GM18526 (cell line): Measurements from ENCODE around the gene IRF6.
A peak's percentile ranks its signal among the peaks of the same experiment; 100 is the strongest.

Experiments
- POLR2A ChIP-seq: IDR thresholded peaks from 3 replicates; pipeline ENCODE4 v1.6.1; 2011; ENCODE audit not compliant: insufficient read length; ENCODE audit errors: extremely low read depth

The IRF6 gene

GRCh38 chr1:209759829-209760359 lies 46.0 kb downstream of the IRF6 start:
- no peak for TF ChIP-seq POLR2A

GRCh38 chr1:209758400-209758799 lies 47.5 kb downstream of the IRF6 start:
- TF ChIP-seq POLR2A = no peak

GRCh38 chr1:209756615-209757445 lies 49.1 kb downstream of the IRF6 start:
- TF ChIP-seq POLR2A = peak; percentile 51

- TF ChIP-seq POLR2A = peak; percentile 67
These were observed 49.9 kb downstream of the IRF6 start, which contains the start of gene TRAF3IP3 for GRCh38 chr1:209755926-209756614. Gene TRAF3IP3, plus strand, starts transcription at chr1:209756053. Its CDS starts 3,987 bp downstream, at chr1:209760040.

DNA sequence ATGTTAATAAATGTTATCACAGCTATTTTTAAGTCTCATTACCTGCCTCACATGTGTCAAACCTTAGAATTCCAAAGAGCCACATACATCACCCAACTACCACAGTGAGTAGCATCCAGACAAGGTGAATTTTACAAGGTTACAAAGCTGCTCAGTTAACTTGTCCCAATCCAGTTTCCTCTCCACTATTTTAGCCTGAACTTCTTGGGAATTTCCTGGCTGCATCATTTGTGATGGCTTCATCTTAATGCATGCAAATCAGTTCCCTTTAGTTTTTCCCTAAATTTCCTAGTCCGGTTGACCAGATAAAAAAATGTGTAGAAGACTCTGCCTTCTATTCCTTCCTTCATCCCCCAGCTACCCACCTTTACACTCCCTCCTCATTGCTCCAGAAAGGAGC lies 50.7 kb downstream of the IRF6 start:
- no peak for TF ChIP-seq POLR2A

GRCh38 chr1:209752890-209753289 lies 53.1 kb downstream of the IRF6 start:
- no peak for TF ChIP-seq POLR2A

GRCh38 chr1:209751627-209752231 lies 54.2 kb downstream of the IRF6 start:
- TF ChIP-seq POLR2A = no peak

DNA sequence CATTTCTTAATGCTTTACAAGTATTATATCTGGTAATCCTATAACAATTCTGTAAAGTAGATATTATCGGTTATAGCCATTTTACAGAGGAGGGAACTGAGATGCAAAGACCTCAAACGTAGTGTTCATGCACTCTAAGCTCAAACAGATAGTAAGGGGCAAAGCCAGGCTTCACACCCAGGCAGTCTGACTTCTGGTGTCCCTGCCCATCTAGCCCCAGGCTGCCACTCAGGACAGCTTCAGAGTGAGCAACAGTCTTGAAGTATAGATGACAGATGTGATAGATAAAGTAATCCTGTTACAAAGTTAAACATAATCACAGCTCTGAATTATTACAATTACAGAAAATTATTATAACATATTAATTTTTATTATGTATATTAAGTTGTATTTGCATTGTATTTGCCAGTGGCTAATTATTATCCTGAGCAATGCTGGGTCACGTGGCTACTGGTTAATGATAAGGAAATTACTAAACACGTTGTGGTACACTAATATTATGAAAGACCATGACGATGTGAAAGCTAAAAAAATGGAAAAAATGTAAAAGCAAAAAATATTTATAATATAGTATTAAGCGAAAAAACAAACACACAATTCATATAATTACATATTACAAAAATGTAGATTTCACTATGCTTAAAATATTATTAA lies 56.1 kb downstream of the IRF6 start:
- no peak for TF ChIP-seq POLR2A

DNA sequence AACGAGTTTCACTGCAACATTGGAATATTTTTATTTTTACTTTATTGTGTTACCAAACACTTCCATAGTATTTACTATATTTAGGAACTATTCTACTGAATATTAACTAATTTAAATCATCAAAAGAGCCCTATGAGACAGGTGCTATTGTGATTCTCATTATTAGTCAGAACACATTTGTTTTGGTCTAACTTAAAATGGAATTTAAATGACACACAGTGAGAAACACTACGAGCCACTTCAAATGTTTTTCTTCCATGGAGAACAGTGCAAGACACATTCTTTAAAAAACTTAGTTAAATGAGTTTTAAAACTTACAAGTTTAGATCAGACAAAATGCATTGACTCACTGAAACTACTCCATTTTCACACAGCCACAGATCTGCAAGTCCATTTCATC lies 56.7 kb downstream of the IRF6 start:
- TF ChIP-seq POLR2A = no peak

DNA sequence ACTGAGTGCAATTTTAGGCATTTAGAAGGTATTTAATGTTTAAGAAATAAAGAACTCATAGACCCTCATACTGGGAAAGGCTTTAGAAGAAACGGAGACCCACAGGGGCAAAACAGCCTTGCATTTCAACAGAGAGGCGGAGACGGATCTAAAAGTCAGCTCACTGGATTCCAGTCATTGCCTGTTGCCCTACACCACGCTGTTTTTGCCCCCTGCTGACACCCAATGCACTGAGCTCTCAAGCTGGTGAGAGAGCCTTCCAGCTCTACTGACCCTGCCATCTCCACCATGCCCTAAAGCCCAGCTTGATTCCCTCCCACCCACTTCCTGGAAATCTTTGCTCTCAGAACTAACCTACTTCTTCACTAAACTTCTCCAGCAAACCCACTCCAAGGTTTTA lies 57.3 kb downstream of the IRF6 start:
- TF ChIP-seq POLR2A = no peak

- TF ChIP-seq POLR2A = no peak
These were observed 58.2 kb downstream of the IRF6 start for GRCh38 chr1:209747580-209748262.

- TF ChIP-seq POLR2A = no peak
These were observed 59.3 kb downstream of the IRF6 start for GRCh38 chr1:209746451-209747165.

DNA sequence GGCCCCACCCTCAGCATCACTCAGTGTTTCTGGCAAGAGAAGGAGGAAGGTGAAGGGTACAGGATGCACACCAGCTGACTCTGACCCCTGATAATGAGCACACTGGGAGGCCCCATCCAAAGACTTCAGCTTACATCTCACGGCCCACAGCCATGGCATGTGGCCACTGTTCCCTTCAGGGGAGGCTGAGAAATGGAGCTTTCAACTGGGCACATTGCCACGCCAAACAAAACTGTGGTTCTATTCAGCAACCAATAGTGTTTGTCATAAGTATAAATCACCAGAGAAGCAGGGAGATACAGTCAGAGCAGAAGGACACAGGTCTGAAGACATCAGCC lies 62.8 kb downstream of the IRF6 start:
- no peak for TF ChIP-seq POLR2A
